HG03097 (cell line): ENCODE measurements around the gene AOX1.
"Not testable (repeated sequence)": the region's sequence is repeated elsewhere in the genome, so short reads cannot be mapped to it uniquely, and the experiment has no call there.

Experiments
- ATAC-seq: cut with Tn5 transposase; IDR thresholded peaks from one replicate; pipeline ENCODE4 v1.9.1; 2021; ENCODE audit not compliant: unreplicated experiment, low FRiP score

The AOX1 gene

DNA sequence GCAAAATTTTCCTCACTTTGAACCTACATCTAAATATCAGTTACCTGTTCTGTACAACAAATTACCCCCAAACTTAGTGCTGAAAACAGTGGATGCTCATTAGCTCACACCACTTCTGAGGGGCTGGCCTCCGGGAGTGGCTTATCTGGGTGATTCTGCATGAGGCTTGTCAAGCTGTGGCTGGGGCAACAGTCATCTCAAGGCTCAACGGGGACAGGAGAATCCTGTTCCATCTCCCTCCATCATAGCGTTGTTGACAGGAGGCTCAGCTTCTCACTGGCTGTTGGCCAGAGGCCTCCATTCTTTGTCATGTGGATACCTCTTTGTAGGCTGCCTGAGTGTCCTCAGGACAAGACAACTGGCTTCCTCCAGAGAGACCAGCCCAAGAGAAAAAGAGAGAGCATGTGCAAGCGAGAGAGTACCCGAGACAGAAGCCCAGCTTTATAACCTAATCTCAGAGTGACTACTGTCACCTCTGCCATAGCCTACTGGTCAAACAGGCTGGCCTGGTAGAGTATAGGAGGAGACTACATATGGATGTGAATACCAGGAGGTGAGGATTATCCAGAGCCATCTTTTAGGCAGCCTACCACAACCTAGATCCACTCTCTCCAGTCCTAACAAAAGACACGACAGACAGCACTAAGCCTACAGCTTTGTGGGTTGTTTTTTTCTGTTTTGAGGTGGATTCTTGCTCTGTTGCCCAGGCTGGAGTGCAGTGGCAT lies 79.1 kb downstream of the AOX1 start:
- ATAC-seq, result no peak

DNA sequence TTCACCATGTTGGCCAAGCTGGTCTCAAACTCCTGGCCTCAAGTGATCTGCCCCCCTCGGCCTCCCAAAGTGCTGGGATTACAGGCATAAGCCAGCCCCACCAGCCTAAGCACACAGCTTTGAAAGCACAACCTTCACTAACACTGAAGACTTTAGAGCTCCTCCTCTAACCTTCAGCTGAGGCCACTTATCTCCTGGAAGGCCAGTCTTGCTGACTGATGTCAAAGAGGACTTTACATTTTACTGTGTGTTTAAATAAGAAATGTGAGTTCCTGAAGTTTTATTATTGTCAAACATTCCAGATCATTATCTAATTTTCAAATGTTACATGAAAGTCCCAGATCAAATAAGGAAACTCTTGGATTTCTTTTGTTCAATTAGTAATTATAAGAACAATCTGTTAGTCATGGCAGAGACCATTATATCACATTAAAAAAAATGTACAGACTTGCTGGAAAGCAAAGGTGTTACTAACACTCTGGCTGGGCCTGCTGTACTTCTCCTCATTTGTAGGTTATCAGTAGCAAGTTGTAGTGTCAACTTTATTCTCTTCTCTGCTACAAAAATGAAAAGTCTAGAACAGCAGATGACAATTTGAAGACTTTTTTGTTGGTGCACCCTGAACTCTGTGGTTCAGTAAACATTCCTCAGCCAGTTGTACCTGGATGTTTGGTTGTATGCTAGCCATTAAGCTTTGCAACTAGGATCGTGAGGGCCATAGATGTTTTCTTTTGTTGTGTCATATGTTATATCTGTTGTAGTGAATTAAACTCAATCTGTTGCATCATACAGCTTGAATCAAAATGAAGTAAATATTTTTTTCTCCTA lies 80.0 kb downstream of the AOX1 start:
- no peak for ATAC-seq

DNA sequence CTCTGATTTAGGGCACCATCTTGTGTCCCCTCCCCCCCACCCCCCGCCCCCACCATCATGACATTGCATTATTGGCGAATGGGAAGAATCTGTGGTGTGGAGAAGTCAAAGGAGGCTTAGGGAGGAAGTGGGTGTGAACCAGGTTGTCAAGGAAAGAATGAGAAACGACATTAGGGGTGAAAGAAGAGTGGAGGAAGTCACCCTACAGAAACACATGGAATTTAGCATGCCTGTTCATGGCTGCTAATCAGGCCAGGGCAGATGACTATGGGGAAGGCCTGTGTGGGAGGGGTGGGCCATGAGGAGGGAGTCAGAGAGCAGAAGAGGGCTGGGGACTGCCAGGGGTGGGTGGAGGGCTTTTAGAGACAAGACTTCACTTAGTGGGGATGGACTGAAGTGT lies 81.6 kb downstream of the AOX1 start:
- no peak for ATAC-seq

DNA sequence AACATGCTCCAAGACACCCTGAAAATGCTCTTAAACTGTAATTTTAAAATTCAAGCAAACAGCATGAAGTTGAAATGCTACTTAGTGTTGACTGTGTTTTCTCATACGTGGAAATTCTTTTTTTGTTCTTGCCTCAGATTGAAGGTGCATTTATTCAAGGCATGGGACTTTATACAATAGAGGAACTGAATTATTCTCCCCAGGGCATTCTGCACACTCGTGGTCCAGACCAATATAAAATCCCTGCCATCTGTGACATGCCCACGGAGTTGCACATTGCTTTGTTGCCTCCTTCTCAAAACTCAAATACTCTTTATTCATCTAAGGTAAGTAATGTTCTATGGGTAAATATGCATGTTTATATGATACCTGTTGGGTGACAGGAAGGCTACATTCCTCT lies 82.7 kb downstream of the AOX1 start:
- no peak for ATAC-seq

DNA sequence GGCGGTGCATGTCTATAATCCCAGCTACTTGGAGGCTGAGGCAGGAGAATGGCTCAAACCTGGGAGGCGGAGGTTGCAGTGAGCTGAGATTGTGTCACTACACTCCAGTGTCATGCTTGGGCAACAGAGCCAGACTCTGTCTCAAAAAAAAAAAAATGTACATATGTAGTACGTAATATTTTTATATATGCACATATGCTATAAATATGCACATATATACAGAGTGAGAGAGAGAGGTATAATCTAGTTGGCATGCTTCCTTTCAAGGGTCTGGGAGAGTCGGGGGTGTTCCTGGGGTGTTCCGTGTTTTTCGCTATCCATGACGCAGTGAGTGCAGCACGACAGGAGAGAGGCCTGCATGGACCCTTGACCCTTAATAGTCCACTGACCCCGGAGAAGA lies 83.5 kb downstream of the AOX1 start:
- no peak for ATAC-seq

DNA sequence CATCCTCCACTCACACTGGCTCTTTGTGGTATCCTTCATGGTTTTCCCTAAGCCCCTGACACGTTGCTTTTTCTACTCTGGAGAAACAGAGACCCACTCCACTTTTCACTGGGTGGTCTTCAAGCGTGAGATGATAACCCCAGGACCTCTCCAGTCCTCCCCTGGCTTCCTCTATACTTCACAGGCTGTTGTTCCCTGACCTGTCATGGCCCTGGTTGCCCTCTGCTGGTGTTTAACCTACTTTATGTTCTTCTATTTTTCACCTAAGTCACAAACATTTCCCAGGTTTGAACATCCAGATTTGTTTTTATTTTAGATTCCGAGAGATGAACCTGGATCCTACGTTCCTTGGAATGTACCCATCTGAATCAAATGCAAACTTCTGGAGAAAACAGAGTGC lies 84.5 kb downstream of the AOX1 start:
- no peak for ATAC-seq

DNA sequence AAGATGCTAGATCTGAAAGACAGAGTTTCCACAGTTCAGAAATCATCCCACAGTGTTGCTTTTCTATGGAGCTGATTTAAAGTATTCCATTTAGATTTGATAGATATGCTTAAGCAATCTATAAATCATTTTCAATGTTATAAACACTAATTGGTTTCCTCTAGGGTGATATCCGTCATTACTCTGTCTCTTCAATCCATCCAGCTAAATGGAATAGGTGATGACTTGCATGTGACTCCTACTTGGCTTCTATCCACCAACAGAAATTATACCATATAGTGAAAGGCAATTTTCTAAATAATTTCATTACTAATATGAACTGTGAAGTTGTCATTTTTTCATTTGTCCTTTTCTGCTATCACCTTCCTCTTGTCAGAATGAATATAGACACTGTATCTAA lies 84.9 kb downstream of the AOX1 start:
- ATAC-seq, result no peak

DNA sequence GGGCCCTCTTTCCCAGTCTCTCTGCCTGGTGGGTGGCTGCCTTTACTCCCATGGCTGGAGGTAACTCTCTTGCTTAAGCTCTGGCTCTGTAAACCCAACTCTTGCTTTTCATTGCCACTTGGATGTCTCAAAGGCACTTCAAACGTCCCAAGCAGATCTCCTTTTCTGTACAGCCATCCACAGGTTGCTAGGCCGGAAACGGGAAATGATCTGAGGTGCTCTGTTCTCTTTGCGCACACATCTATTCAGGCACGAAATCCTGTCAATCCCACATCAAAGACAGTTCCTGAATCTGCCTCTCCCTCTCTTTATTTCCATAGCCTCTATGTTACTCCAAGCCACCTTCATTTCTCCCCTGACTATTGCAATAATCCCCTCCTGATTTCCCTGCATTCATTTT lies 87.4 kb downstream of the AOX1 start:
- no peak for ATAC-seq

DNA sequence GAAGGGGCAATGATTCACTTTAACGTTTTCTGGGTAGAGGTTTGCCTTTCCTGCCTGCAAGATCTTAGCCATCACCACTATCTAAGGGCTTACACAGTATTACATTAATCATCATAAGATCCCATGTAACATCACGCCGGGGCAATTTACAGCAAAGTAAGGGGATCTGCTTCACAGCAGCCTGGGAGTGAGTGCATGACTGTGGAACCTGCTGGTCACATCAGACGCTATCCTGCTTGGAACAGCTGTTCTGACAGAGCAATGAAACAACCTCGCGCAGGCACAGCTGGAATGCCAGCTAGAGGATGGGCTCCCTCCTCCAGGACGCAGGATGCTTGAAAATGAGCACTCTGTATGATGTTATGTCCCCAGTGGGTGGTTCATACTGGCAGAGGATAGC lies 89.0 kb downstream of the AOX1 start:
- no peak for ATAC-seq

DNA sequence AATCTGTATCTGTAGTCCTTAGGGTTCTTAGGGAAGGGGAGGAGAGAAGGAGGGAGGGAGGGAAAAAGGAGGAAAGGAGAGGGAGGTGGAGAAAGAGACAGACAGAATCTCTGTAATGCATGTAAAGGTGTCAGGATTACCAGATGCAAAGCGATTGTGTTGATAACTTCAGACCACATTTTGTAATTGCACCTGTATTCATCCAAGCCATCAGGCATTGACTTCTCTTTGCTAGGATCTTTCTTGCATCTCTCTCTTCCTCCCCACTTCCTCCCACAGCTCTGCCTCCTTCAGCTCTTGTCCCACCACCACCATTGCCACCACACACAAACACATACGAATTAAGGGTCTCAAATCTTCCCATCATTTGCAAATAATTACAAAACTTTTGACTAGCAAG lies 91.4 kb downstream of the AOX1 start:
- ATAC-seq, result no peak

DNA sequence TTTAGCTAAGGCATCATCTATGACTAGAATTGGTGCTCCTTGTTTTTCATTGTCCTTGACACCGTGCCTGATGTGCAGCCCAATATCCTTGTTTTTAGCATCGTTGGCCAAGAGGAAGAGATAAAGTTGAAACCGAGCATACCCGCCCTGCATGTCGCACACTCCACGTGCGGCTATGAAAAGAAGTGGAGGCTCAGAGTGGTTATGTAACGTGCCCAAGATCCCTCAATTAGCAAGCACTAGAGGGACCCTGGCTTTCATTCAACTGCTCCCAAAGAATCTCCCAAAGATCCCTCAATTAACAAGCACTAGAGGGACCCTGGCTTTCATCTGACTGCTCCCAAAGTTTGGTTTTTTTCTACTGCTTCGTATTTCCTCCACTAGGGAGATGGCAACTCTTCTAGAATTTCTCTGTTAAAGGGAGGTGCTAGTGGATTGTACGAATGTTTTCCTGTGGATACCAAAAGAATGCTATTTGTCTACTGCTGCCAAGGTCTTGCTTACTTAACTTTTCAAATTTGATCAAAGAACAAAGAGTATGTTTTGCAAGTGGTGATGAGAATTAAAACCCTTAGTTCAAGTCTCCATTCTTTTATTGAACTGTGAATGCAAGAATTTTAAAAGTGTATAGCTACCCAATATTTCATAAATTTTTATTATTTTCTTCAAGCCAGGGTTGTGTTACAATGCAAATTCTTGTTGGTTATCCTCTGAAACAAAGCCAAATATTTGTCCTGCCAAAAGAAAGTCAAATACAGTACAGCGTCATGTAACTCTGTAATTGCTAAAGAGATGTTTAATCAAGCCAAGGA lies 92.1 kb downstream of the AOX1 start:
- ATAC-seq, result no peak

DNA sequence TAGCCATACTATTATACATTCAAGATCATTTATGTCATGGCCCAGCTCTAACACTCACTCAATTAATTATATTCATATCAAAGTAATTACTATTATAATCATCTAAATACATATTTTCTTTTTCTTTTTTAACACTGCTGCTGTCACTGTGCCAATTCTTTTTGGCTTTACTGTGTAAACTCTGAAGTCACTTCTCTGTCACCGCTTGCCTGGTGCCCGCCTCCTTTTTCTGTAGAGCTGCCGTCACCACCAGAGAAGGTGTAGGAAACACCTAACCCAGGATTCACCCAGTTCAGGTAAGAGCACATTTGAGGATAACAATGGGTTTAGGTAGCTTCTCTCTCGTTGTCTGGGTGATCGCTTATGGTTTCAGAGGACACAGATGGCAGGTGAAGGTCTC lies 93.3 kb downstream of the AOX1 start:
- ATAC-seq, result no peak

DNA sequence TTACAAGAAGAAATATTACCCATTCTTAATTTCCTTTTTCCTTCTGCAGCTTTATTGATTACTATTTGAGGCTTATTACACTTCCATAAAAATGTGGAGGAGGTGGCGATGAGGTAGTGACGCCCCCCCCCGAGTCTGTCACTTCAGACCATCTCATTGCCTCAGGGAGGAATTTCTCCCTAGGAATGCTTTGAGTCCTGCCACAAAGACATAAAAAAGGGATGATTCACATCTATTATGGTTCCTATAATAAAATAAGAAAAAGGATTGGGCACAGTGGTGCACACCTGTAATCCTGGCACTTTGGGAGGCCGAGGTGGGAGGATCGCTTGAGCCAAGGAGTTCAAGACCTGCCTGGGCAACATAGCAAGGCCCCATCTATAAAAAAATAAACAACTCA lies 93.7 kb downstream of the AOX1 start:
- ATAC-seq, result no peak

DNA sequence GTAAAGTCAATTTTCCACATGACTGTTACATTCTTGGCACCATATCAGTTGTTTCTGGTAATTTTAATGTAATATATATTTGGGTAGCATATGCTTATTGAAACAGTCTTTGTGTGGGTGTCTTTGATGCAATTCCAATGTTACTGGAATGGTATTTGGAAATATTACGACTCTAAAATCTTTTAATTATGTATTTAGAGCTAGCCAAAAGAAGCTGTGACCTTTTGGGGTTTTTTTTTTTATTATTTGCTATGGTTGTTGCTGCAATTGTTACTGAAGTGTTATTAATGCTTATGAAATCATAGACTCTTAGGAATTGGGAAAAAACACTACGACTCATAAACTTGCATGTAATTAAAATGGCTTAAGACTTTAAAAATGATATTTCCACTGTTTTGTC lies 95.9 kb downstream of the AOX1 start:
- no peak for ATAC-seq

DNA sequence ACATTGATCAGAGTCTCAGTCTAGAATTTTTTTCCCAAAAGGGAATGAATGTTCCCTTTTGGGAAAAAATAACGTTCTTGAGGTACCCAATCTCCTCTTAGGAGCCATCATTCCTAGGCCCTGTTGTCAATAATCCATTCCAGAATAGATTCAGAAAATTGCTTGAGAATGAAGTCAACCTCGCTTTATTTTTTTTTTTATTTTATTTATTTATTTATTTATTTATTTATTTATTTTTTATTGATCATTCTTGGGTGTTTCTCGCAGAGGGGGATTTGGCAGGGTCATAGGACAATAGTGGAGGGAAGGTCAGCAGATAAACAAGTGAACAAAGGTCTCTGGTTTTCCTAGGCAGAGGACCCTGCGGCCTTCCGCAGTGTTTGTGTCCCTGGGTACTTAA lies 96.6 kb downstream of the AOX1 start:
- not testable (repeated sequence) for ATAC-seq

DNA sequence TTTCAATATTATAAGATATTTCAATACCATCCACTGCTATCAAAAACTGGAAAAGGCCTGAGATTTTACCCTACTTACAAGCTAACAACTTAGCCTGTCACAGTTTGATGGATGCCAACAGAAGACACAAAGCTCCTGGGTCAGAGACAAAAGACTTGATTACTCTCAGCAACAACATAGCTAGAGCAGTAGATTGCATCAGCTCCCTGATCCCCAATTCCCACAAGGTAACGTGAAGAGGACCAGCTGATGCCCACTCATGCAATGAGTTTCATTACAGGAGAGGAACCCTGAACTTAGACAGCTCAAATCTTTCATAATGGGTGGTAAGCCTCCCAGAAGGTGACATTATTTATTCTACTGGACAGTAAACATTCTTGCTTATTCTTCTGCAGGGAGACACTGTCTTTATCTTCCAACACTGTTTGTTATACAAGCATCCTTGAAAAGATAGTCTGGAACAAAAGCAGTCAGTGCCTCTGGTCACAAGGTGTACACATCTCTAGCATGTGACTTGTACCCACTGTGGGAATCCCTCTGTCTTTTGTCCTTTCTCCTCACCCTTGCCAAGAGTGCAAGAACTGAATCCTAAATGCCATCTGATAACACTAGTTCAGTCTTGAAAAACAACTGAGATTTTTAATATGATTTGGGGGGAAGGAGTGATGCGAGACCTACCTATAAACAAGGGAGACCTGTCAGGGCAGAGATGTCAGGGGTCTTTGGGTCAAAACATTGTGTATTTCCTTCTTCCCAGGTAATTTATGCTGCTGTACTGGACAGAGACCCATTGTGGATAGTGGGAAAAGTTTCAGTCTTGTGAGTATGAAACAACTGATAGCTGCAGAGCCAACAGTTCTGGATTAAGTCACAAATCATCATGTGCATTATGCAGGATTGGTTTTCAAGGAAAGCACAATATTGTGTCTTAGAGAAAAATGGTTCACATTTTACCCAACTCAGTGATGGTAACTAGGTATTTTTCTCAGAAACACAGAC lies 102.4 kb downstream of the AOX1 start:
- ATAC-seq, result no peak

DNA sequence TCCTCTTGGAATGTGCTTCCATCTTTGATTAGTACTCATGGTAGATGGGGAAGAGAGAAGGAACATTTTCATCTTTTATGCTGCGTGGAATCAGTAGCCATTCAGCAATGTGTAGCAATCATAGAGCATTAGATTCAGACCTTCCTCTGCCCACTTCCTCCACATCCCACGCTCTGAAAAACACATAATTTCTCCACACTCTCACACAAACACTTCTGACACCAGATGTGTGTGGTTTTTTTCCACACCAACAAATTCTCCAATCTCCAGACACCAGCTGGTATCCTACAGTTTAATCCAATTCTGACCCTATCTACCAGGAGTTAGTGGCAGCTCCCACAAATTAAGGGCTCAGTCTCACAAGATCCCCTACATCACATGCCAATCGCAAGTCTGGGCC lies 103.3 kb downstream of the AOX1 start:
- no peak for ATAC-seq

DNA sequence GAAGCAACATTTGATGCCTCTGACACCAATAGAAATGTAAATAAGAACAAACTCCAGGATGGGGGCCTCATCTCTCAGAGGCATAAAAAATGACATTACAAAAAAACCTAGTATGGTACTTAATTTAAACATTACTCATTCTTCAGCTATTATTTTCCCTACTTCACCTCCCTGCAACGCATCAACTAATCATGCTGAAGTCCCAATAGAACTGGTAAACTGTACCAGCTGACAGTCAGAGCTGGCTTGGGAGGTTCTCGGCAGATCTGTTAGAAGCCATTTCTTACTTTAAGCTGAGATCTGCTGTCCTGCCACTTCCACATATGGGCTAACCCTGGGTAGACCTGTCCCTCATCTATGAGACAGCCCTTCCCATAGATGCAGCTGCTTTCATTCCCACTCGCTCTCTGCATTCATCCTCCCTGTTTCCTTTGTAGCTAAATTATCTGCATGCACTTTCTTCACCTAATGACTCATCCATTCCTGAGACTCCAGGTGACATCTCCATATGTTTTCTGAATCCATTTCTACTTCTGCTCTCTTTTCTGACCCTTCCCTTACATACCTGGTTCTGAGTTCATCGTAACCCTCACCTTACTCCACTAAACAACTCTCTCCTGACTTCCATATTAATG lies 108.1 kb downstream of the AOX1 start:
- no peak for ATAC-seq

DNA sequence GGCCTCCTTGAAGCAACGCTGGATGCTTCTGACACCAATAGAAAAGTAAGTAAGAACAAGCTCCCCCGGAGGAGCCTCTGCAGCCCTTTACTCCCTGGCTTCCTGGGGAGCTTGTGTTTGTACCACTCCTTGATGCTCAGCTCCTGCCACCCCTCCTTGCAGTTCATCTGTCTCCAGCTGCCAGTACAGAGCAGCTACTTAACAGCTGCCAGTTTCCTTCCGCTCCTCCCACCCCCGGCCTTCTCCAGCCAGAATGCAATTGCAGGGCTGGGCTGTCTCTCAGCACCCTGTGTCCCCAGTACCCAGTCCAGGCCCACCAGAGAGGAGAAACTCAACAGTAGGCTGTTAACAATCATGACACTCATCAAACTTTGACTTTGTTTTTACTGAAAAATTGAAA lies 109.4 kb downstream of the AOX1 start:
- ATAC-seq, result no peak

DNA sequence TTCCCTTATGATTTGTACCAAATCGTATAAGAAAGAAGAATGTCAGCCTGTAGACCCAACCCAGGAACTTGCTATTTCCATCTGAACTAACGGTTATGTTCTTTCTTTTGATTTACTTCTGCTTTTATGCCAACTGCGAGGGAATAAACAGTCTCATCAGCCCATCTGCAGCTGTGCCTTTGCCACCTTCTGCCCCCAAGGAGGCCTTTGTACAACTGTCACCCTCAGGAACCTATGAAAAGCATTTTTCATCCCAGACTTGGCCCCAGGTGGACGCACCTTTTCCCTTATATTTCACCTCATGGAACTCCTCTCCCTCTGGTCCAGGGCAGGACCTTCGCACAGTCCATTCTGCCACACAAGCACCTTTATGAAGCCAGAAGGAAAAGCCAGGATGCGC lies 109.8 kb downstream of the AOX1 start:
- no peak for ATAC-seq
